Psoas muscle (tissue), 8 donors: ENCODE data around the gene RPS6KA6. TPM values are rescaled to one million over a fixed set of nuclear protein-coding genes. Genes with fewer than 3 reads are reported as not detected.

ENCODE experiments used
- ATAC-seq, 4 donors: fragments of 200-7000 bp; cut with Tn5 transposase; one replicate each; pipeline ENCODE4 v1.9.1; 2020; ENCODE audit warnings: moderate library complexity in 3 of 4, mild to moderate bottlenecking in 2 of 4
- DNase-seq, 2 donors: peaks; one replicate each; pipeline ENCODE4 v3.0.0-alpha.2; 2020
- H3K27ac ChIP-seq: fragments of 200-600 bp; one replicate; pipeline ENCODE4 v1.8.0; 2022
- H3K27me3 ChIP-seq, 3 donors: fragments of 200-600 bp in 1 of 3; one replicate each; pipeline versions ENCODE4 v1.6.1 to v1.8.0; 2013 to 2022; ENCODE audit warnings: low read length in 2 of 3, mild to moderate bottlenecking in 2 of 3, moderate library complexity in 1 of 3; ENCODE audit not compliant: insufficient read depth in 3 of 3
- H3K36me3 ChIP-seq, 2 donors: fragments of 200-600 bp in 1 of 2; one replicate each; pipeline versions ENCODE4 v1.6.1 to v1.8.0; 2013 to 2022; ENCODE audit warnings: low read depth in 1 of 2, mild to moderate bottlenecking in 1 of 2, moderate library complexity in 1 of 2; ENCODE audit not compliant: insufficient read depth in 1 of 2
- H3K4me1 ChIP-seq: fragments of 200-600 bp; one replicate; pipeline ENCODE4 v1.8.0; 2022
- H3K4me3 ChIP-seq: fragments of 200-600 bp; one replicate; pipeline ENCODE4 v1.8.0; 2022; ENCODE audit warnings: mild to moderate bottlenecking
- H3K9me3 ChIP-seq: fragments of 200-600 bp; one replicate; pipeline ENCODE4 v1.8.0; 2022
- WGBS, 3 donors: extraction: QIAGEN DNeasy Blood & Tissue Kit; methylation state at CpG; one replicate each; pipeline versions ENCODE4 v1.1.6 to v1.1.7; 2013; 5-methylcytosine and 5-hydroxymethylcytosine counted together
- intact Hi-C, 2 donors: fragments of 100-400 bp; cut with DNase I; formaldehyde crosslinking; loops; one replicate each; pipeline versions ENCODE4 v1.11.0 to v1.14.2; 2022
- polyA plus RNA-seq, 3 donors: library from polyadenylated mRNA; stranded (reverse); fragments of 200-250 nt; gene quantifications; one replicate each; pipeline ENCODE4 v1.2.3, GENCODE V29; 2013
- total RNA-seq, 4 donors: library from RNA; stranded (reverse); fragmentation: NEBNext Ultra II Directional in 2 of 4; extraction: Animal tissue kit (Norgen Biotek cat#: 25700) in 2 of 4; gene quantifications; one replicate each; pipeline versions ENCODE4 v1.2.1 to v1.2.4, GENCODE V29; 2021 to 2023
- TF ChIP-seq, protein P1 (sequence below): fragments of 200-600 bp; IDR thresholded peaks from one replicate; pipeline ENCODE4 v1.8.0; 2022; ENCODE audit warnings: antibody characterized with exemption
- donor health status: healthy with polysubstance abuse.
- donor health status: DM: no; HTN: no; CAD: no; lungs with moderate emphysema.
- donor health status: Bipolar disorder and iron deficiency.
- donor health status: healthy.
- donor health status: DM: yes; HTN: yes; CAD: no.
- donor health status: DM: no; HTN: no; CAD: no.
- donor health status: DM: no; HTN: no; CAD: no.
- donor health status: DM: yes; HTN: yes; CAD: no.

The RPS6KA6 gene
- total and polyA plus RNA-seq, 7 donors: 0.10 to 2.0 (median 0.14) TPM

DNA sequence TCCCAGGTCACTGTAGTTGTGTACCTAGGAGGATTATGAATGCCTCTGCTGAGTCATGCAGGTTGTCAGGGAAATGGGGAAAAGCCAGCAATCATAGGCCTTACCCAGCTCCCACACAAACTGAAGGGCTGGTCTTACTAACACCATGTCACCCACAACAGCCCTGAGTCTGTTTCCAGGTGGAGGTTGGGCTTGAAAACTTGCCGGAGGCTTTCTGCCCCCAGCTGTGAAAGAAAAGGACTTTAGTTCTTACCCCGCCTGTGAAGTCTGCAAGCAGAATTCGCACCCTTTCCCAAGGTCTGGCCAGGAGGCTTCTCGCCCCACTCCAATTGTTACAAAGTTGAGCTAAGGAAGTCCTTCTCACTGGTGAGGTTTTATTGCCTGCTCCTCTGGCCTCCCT lies 143.9 kb downstream of the RPS6KA6 start:
- DNase-seq (no peak), ATAC-seq (no peak)
- Histone ChIP-seq H3K4me3 (no peak overlapping the region), H3K27me3 (no peaks in the 10 kb centered on the region), H3K27ac (no peak overlapping the region), H3K4me1 (no peaks in the 10 kb centered on the region), H3K9me3 (no peaks in the 10 kb centered on the region), H3K36me3 (no peaks in the 10 kb centered on the region)
- TF ChIP-seq, protein P1, sequence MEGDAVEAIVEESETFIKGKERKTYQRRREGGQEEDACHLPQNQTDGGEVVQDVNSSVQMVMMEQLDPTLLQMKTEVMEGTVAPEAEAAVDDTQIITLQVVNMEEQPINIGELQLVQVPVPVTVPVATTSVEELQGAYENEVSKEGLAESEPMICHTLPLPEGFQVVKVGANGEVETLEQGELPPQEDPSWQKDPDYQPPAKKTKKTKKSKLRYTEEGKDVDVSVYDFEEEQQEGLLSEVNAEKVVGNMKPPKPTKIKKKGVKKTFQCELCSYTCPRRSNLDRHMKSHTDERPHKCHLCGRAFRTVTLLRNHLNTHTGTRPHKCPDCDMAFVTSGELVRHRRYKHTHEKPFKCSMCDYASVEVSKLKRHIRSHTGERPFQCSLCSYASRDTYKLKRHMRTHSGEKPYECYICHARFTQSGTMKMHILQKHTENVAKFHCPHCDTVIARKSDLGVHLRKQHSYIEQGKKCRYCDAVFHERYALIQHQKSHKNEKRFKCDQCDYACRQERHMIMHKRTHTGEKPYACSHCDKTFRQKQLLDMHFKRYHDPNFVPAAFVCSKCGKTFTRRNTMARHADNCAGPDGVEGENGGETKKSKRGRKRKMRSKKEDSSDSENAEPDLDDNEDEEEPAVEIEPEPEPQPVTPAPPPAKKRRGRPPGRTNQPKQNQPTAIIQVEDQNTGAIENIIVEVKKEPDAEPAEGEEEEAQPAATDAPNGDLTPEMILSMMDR: no peak
- intact Hi-C loops: no loop called here
- 57 to 90% (median 75%) methylated on average over 2 to 4 of the region's 4 CpGs for WGBS, 3 donors
